H1 (cell line): ENCODE results near the gene ARHGAP27. TPM values are rescaled to one million over a fixed set of nuclear protein-coding genes. Genes with fewer than 3 reads are reported as not detected.

ENCODE experiments used
- CHD1 ChIP-seq: IDR thresholded peaks from 2 replicates; pipeline ENCODE4 v1.6.1; 2012; ENCODE audit warnings: low read depth, low read length, improper control_type of control experiment
- RNF2 ChIP-seq: fragments of 200-900, 300-1000 bp; sonication (generic); IDR thresholded peaks from 2 replicates; pipeline ENCODE4 v1.7.1; 2016; ENCODE audit warnings: borderline replicate concordance, low read depth, mild to moderate bottlenecking, antibody characterized with exemption, low read length; ENCODE audit not compliant: poor library complexity, severe bottlenecking; ENCODE audit errors: missing control alignments
- SIRT6 ChIP-seq: IDR thresholded peaks from one replicate; pipeline ENCODE4 v1.7.1; 2012; ENCODE audit warnings: low read length, inconsistent platforms
- TAF1 ChIP-seq: IDR thresholded peaks from 2 replicates; pipeline ENCODE4 v1.6.1; 2011; ENCODE audit warnings: mild to moderate bottlenecking, low read depth, low read length
- polyA plus RNA-seq, 7 experiments: library from polyadenylated mRNA; depleted of rRNA in 3 of 7; stranded (reverse) in 5 of 7; unstranded in 2 of 7; fragments of >200 nt in 5 of 7; fragments of 200-250 nt in 2 of 7; gene quantifications; 1 replicate in 5 of 7; 2 replicates in 1 of 7; 4 replicates in 1 of 7; pipeline versions ENCODE4 v1.2.1 to v1.2.3, GENCODE V29; 2011 to 2013; ENCODE audit warnings: missing spikeins in 2 of 7, mixed read lengths in 2 of 7
- total RNA-seq: library from RNA; stranded (reverse); fragmentation: NEBNext Ultra II Directional; extraction: Animal tissue kit (Norgen Biotek cat#: 25700); gene quantifications from 2 replicates; pipeline ENCODE4 v1.2.1, GENCODE V29; 2021

ARHGAP27 gene
- total and polyA plus RNA-seq, 2 of the 8 experiments (the other 6 are each of a cell fraction or from before 2014, with no cell fraction given): 11.6 to 13.1 TPM

- no peak for TF ChIP-seq RNF2
- TF ChIP-seq SIRT6: no peak
- TF ChIP-seq TAF1: no peak
- no peak for TF ChIP-seq CHD1
Observed at GRCh38 chr17:45377401-45377800, 55.3 kb downstream of the ARHGAP27 start (continued).
